GM23248 (cell line): Measurements from ENCODE around the gene PACS1.

Experiments
- EZH2 ChIP-seq: fragments of 200-600 bp; sonication (generic); IDR thresholded peaks from 2 replicates; pipeline ENCODE4 v1.6.1; 2018; ENCODE audit warnings: antibody characterized with exemption, mild to moderate bottlenecking; ENCODE audit not compliant: insufficient read depth, poor library complexity, severe bottlenecking
- EZH2phosphoT487 ChIP-seq: fragments of 200-600 bp; sonication (generic); IDR thresholded peaks from 2 replicates; pipeline ENCODE4 v1.6.1; 2018; ENCODE audit warnings: antibody characterized with exemption, moderate library complexity, mild to moderate bottlenecking, low read depth; ENCODE audit not compliant: insufficient read depth

GRCh38 chr11:66111158-66111557 is 41.1 kb downstream of the PACS1 start:
- no peak for TF ChIP-seq EZH2
- no peak for TF ChIP-seq EZH2phosphoT487
